ENCODE data around the gene RNF227. TPM values are rescaled to one million over a fixed set of nuclear protein-coding genes. Genes with fewer than 3 reads are reported as not detected.

RNF227 gene
- total RNA-seq, 3 donors from 2014 or later, result 4.7 to 5.5 (median 5.0) TPM

DNA sequence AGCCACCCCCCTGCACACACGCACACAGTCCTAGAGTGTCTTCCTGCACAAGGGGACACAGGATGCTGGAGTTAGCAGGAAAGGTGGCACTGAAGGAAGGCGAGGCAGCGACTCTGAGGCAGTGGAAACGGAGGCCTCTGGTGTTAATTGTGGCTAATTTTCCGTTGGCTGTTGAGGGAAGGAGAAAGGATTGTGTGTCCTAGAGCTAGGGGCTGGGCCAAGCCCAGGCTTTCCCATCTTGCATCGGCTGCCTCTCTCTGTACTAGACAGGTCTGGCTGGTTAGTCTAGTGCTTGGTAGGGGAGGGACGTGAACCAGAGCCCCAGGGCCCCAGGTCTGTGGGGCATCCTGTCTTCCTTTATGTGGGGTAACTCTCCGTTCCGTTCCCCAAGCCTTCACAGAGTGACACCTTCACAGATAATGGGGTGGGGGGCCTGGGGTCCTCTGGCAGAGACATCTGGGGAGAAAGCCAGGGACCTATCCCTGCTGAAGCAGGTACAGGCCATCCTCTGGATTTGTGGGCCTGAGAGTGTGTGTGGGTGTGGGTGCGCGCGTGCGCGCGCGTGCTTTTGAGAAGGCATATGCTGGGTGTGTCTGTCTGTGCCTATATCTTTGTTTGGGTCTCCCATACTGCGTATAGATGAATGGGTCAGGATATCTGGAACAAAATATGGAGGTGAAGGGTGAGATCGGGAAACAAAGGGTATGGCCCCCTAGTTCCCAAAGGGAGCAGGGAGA, 27.7 kb downstream of the RNF227 start, which contains the start of gene CHD3:
CHD3 (plus strand) TSS at position 606 of the 737 bp plus-strand sequence. CDS start 212 bp downstream, outside the sequence.
- H3K9me3 Mint-ChIP-seq, result no peaks in the 10 kb centered on the region
- peak; percentile 37 for DNase-seq
- H3K4me1 Mint-ChIP-seq (ENCODE audit: low read depth), result peaks cover 6% of the 10 kb centered on the region
- no peaks in the 10 kb centered on the region for H3K27me3 Mint-ChIP-seq (ENCODE audit: low read depth)
- peak; percentile 16 to 21 for ATAC-seq
- H3K4me3 Mint-ChIP-seq, result peak within 1 kb of the TSS; percentile 31
- H3K36me3 Mint-ChIP-seq (ENCODE audit: insufficient read depth), result peaks cover 10% of the 10 kb centered on the region

GRCh38 chr17:7887482-7888183, 28.5 kb downstream of the RNF227 start:
- Mint-ChIP-seq H3K9me3 (no peaks in the 10 kb centered on the region), H3K36me3 (ENCODE audit: insufficient read depth) (peaks cover 10% of the 10 kb centered on the region), H3K4me1 (ENCODE audit: low read depth) (peaks cover 6% of the 10 kb centered on the region), H3K27me3 (ENCODE audit: low read depth) (no peaks in the 10 kb centered on the region), H3K4me3 (no peak overlapping the region)
- peak; percentile 87 for DNase-seq
- peak; percentile 77 to 81 for ATAC-seq

GRCh38 chr17:7887038-7887481, 29.0 kb downstream of the RNF227 start:
- Mint-ChIP-seq H3K36me3 (ENCODE audit: insufficient read depth) (peaks cover 8% of the 10 kb centered on the region), H3K9me3 (no peaks in the 10 kb centered on the region), H3K27me3 (ENCODE audit: low read depth) (no peaks in the 10 kb centered on the region), H3K4me3 (no peak overlapping the region), H3K4me1 (ENCODE audit: low read depth) (peaks cover 6% of the 10 kb centered on the region)
- ATAC-seq, result peak in 1 of 2 donors; percentile 27
- no peak for DNase-seq

GRCh38 chr17:7886227-7887037, 29.7 kb downstream of the RNF227 start:
- H3K27me3 Mint-ChIP-seq (ENCODE audit: low read depth), result no peaks in the 10 kb centered on the region
- DNase-seq, result peak; percentile 59
- no peak overlapping the region for H3K4me3 Mint-ChIP-seq
- H3K9me3 Mint-ChIP-seq, result no peaks in the 10 kb centered on the region
- peaks cover 6% of the 10 kb centered on the region for H3K4me1 Mint-ChIP-seq (ENCODE audit: low read depth)
- H3K36me3 Mint-ChIP-seq (ENCODE audit: insufficient read depth), result peaks cover 7% of the 10 kb centered on the region
- peak; percentile 5 to 8 for ATAC-seq

DNA sequence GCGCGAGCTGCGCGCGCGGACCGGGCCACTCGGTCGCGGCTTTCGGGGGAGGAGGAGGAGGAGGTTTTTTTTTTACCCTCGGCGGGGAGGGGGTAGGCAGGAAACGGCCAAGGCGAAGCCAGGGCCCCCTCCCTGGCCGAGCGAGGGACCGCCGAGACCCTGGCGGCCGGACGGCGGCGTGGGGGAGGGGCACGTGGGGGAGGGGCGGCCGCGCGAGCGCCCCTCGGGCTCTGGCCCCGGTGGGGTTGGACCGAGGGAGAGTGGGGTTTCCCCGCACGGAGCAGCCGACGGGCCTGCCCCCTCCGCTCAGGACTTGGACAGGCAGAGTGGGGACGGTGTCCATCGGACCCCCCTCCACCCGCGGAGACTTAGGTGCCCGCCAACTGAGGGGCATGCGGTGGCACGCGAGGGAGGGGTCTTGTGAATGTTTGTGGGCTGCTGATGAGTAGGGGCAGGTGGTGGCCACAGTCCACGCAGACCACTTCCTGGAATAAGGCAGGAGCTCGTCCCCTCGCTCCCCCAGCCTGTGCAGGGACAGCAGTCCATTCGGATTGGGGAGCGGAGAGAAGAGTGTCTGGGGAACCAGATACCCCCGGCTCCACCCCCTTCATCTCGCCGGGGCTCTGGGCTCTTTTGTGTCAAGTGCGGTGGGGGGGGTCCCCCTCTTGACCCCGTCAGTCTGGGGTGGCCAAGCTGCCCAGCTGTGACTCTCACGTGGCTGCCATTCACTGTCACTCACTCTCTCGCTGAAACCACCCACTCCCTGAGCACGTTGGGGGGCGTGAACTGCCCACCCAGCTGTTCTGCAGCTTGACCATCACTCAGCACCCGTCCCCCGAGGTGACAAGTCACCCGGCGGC, 30.5 kb downstream of the RNF227 start:
- Mint-ChIP-seq H3K9me3 (no peaks in the 10 kb centered on the region), H3K4me3 (no peak overlapping the region), H3K27me3 (ENCODE audit: low read depth) (no peaks in the 10 kb centered on the region), H3K4me1 (ENCODE audit: low read depth) (peaks cover 6% of the 10 kb centered on the region), H3K36me3 (ENCODE audit: insufficient read depth) (peaks cover 4% of the 10 kb centered on the region)
- peak; percentile 22 for DNase-seq
- peak; percentile 3 to 4 for ATAC-seq

- no peaks in the 10 kb centered on the region for H3K27me3 Mint-ChIP-seq (ENCODE audit: low read depth)
- H3K9me3 Mint-ChIP-seq, result no peaks in the 10 kb centered on the region
- no peak for ATAC-seq
- DNase-seq, result peak; percentile 56
- H3K4me1 Mint-ChIP-seq (ENCODE audit: low read depth), result peaks cover 3% of the 10 kb centered on the region
- H3K4me3 Mint-ChIP-seq, result peak overlapping the region; percentile 70
- H3K36me3 Mint-ChIP-seq (ENCODE audit: insufficient read depth), result no peaks in the 10 kb centered on the region
These were observed 31.3 kb downstream of the RNF227 start for GRCh38 chr17:7884581-7885366.

- Mint-ChIP-seq H3K4me1 (ENCODE audit: low read depth) (peaks cover 3% of the 10 kb centered on the region), H3K4me3 (peak overlapping the region; percentile 75), H3K36me3 (ENCODE audit: insufficient read depth) (no peaks in the 10 kb centered on the region), H3K27me3 (ENCODE audit: low read depth) (no peaks in the 10 kb centered on the region), H3K9me3 (no peaks in the 10 kb centered on the region)
- no peak for ATAC-seq
- peak; percentile 23 for DNase-seq
These were observed 32.2 kb downstream of the RNF227 start for GRCh38 chr17:7883781-7884386.

- Mint-ChIP-seq H3K4me3 (no peak overlapping the region), H3K9me3 (no peaks in the 10 kb centered on the region), H3K36me3 (ENCODE audit: insufficient read depth) (no peaks in the 10 kb centered on the region), H3K27me3 (ENCODE audit: low read depth) (no peaks in the 10 kb centered on the region), H3K4me1 (ENCODE audit: low read depth) (peaks cover 3% of the 10 kb centered on the region)
- ATAC-seq (no peak), DNase-seq (no peak)
These were observed 33.5 kb downstream of the RNF227 start for GRCh38 chr17:7882629-7883028.

GRCh38 chr17:7882068-7882467, 34.0 kb downstream of the RNF227 start:
- Mint-ChIP-seq H3K4me3 (no peak overlapping the region), H3K9me3 (no peaks in the 10 kb centered on the region), H3K27me3 (ENCODE audit: low read depth) (no peaks in the 10 kb centered on the region), H3K36me3 (ENCODE audit: insufficient read depth) (no peaks in the 10 kb centered on the region), H3K4me1 (ENCODE audit: low read depth) (peaks cover 4% of the 10 kb centered on the region)
- ATAC-seq, result no peak
- no peak for DNase-seq

DNA sequence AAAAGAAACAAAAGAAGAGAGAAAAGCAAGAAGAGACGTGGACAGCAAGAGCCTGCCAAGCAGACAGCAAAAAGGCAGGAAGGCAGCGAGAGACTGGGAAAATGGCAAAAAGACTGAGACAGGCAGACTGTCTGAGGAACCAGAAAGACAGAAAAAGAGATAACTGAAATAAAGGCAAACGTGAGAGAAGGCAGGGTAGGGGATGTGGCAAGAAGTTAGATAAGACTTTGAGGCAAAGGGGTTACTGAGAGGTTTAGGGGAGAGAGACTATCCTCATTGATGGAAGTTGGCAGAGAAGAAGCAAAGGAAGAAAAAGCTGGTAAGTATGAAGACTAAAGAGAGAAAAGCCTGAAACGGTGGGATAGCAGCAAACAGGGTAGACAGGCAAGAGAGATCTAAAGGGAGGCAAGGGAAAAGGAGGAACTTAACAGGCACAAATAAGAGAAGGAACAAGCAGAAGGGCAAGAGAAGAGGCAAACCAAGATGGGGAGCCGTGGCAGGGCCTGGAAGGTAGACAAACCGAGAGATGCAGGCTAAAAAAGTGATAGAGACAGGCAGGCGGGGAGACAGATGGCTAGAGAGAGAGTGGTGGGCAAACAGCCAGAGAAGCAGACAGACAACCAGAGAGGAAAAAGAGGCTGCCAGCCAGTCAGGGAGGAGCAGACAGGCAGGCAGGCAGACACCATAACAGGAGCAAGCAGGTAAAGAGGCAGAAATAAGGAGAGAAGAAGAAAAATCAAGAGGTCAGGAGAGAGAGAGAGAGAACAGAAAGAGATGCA, 34.6 kb downstream of the RNF227 start:
- no peak for DNase-seq
- Mint-ChIP-seq H3K27me3 (ENCODE audit: low read depth) (no peaks in the 10 kb centered on the region), H3K36me3 (ENCODE audit: insufficient read depth) (peaks cover under 1% of the 10 kb centered on the region), H3K4me3 (no peak overlapping the region), H3K9me3 (no peaks in the 10 kb centered on the region), H3K4me1 (ENCODE audit: low read depth) (peaks cover 4% of the 10 kb centered on the region)
- no peak for ATAC-seq

- no peaks in the 10 kb centered on the region for H3K27me3 Mint-ChIP-seq (ENCODE audit: low read depth)
- H3K4me1 Mint-ChIP-seq (ENCODE audit: low read depth), result peaks cover 6% of the 10 kb centered on the region
- no peak for ATAC-seq
- DNase-seq, result no peak
- peaks cover 6% of the 10 kb centered on the region for H3K36me3 Mint-ChIP-seq (ENCODE audit: insufficient read depth)
- H3K9me3 Mint-ChIP-seq, result no peaks in the 10 kb centered on the region
- H3K4me3 Mint-ChIP-seq, result no peak overlapping the region
These were observed 35.8 kb downstream of the RNF227 start for GRCh38 chr17:7880076-7880868.

Measured in activated T-cell treated with anti-CD3 and anti-CD28 coated beads, Interleukin-2, amount 50 U/mL, for 4 hours (primary cell).